GM12864 (cell line): Measurements from ENCODE around the gene IRF8.

ENCODE experiments used
- DNase-seq: peaks from one replicate; pipeline ENCODE4 v3.0.0-alpha.2; 2011; ENCODE audit warnings: low read depth
- H3K4me3 ChIP-seq: 2 replicates; pipeline ENCODE4 v1.5.1; 2011; ENCODE audit warnings: mild to moderate bottlenecking, low read depth, low read length, control low read depth
- TF ChIP-seq, protein P1 (sequence below): IDR thresholded peaks from 2 replicates; pipeline ENCODE4 v1.5.1; 2011; ENCODE audit warnings: low read depth, mild to moderate bottlenecking, moderate library complexity, low read length, control low read depth, inconsistent platforms; ENCODE audit errors: missing control alignments

Gene IRF8

DNA sequence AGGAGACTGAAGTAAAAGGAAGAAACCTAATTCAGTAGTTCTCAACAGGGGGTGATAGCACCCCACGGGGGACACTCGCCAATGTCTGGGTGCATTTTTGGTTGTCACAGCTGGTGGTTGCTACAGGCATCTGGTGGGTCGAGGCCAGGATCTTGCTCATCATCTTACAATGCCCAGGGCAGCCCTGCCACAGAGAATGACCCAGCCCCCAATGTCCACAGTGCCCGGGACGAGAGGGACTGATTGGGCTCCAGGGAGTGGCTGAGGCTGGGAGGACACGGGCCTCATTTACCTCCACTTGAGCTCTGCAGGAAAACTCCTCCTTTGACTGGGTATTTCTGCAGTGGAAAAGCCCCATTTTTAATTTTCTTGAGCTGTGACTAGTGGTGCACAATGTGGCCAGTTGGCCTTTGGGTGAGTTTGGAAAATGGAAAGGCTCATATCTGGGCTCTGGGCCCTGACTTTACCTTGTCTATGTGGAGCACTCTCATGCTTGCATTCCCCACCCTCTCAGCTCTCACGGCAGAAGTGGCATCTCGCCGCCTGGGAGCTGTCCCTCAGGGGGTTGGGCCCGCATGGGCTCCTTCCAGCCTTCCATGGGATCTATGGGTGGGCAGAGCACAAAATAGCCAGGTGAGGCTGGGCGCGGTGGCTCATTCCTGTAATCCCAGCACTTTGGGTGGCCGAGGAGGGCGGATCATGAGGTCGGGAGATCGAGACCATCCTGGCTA lies 37.7 kb upstream of the IRF8 start:
- TF ChIP-seq, protein P1, sequence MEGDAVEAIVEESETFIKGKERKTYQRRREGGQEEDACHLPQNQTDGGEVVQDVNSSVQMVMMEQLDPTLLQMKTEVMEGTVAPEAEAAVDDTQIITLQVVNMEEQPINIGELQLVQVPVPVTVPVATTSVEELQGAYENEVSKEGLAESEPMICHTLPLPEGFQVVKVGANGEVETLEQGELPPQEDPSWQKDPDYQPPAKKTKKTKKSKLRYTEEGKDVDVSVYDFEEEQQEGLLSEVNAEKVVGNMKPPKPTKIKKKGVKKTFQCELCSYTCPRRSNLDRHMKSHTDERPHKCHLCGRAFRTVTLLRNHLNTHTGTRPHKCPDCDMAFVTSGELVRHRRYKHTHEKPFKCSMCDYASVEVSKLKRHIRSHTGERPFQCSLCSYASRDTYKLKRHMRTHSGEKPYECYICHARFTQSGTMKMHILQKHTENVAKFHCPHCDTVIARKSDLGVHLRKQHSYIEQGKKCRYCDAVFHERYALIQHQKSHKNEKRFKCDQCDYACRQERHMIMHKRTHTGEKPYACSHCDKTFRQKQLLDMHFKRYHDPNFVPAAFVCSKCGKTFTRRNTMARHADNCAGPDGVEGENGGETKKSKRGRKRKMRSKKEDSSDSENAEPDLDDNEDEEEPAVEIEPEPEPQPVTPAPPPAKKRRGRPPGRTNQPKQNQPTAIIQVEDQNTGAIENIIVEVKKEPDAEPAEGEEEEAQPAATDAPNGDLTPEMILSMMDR: no peak
- no peak for DNase-seq
- H3K4me3 ChIP-seq: no peak overlapping the region

- H3K4me3 ChIP-seq: no peak overlapping the region
- no peak for DNase-seq
- TF ChIP-seq, protein P1: no peak
Observed at GRCh38 chr16:85862476-85863383, 36.2 kb upstream of the IRF8 start.

DNA sequence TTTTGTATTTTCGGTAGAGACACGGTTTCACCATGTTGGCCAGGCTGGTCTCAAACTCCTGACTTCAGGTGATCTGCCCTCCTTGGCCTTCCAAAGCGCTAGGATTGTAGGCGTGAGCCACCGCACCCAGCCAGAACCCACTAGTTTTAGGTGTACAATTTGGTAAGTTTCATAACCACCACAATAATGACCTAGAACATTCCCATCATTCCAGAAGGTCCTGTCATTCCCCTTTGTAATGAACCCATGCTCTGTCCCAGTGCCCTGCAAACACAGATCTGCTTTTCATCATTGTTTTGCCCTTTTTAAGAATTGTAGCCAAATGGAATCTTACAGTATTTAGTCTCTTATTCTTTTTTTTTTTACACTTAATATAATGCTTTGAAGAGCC lies 35.6 kb upstream of the IRF8 start:
- DNase-seq: no peak
- TF ChIP-seq, protein P1: no peak
- H3K4me3 ChIP-seq: no peak overlapping the region

DNA sequence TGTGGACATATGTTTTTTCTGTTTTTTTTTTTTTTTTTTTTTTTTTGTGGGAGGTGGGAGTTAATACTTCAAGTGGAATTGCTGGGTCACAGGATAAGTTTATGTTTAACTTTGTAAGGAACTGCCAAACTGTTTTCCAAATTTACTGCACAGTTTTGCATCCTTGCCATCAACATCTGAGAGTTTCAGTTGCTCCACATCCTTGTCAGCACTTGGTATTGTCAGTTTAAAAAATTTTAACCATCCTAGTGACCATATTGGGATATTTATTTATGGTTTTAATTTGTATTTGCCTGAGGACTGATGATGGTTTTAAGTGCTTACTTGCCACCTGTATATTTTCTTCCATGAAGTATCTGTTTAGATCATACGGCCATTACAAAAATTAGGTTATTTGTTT lies 34.0 kb upstream of the IRF8 start:
- TF ChIP-seq, protein P1: no peak
- DNase-seq: no peak
- no peak overlapping the region for H3K4me3 ChIP-seq

DNA sequence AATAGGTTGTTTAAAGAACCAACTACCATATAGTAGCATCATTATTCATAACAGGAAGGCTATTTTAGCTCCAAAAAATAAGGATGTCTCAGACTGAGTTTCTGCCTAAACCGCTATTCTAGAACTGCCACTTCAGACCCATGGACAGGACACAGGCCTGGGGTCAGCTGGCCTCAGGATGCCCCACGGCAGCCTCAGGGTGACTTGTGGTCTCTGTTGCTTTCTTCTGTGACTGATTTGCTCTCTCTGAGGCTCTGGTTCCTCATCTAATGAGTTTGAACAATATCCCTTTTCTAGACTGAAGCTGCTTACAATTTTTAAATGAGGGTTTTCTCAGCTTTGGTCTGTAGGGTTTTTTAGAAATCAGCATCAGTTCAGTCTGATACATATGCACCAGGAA lies 31.8 kb upstream of the IRF8 start:
- no peak overlapping the region for H3K4me3 ChIP-seq
- TF ChIP-seq, protein P1: no peak
- DNase-seq: no peak

DNA sequence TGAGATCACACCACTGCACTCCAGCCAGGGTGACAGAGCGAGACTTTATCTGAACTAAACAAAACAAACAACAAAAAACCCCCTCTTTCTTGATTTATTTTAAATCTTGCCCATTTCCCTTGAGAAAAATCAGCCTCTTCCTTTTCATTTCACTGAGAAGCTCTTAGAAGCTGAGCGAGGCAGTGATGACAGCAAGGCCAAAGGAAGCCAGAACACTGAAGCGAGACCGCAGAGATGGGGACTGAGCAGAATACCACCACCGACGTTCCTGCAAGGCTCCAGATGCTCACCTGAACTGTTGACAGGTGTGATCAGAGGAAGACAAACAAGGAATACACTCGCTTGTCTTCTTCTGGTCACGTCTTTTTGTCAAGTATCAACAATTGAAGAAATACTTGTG lies 30.5 kb upstream of the IRF8 start:
- TF ChIP-seq, protein P1: no peak
- H3K4me3 ChIP-seq: no peak overlapping the region
- no peak for DNase-seq
